ENCODE measurements around the gene NTMT2.

DNA sequence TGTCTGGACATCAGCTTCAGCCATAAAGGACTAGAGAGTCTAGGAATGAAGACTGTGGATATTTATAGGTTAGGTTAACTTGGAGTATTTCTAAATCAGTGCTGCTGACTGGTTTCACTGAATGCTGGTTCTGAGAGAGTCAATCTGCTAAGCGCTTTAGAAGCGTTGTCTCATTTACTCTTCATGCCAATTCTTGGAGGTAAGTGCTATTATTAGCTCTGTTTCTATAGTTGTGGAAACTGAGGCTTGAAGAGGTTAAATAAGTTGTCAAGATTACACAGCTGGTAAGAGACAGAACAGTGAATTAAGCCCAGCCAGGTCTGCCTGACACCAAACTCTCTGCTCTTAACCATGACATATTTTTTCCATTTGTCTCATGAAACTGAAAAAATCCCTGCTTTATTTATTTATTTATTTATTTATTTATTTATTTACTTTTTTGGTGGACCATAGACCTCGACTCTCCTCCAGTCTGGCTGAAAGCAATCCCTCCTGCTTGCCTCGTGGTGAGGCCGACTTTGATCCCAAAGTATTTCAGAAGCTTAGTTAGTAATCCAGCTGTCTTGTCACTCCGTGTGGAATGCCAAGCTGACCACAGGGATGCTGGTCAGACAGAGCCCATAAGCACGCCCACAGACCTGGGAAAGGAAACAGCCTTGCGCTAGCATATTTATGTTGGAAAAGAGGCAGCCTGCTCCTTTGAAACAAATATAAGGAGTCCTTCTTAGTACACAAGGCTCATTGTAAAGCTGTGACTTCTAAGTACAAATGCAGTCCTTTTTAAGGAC, 16.9 kb downstream of the NTMT2 start:
- no peak for TF ChIP-seq EP300 (IDR thresholded peaks at IDR 0.05)
- TF ChIP-seq, protein P1, sequence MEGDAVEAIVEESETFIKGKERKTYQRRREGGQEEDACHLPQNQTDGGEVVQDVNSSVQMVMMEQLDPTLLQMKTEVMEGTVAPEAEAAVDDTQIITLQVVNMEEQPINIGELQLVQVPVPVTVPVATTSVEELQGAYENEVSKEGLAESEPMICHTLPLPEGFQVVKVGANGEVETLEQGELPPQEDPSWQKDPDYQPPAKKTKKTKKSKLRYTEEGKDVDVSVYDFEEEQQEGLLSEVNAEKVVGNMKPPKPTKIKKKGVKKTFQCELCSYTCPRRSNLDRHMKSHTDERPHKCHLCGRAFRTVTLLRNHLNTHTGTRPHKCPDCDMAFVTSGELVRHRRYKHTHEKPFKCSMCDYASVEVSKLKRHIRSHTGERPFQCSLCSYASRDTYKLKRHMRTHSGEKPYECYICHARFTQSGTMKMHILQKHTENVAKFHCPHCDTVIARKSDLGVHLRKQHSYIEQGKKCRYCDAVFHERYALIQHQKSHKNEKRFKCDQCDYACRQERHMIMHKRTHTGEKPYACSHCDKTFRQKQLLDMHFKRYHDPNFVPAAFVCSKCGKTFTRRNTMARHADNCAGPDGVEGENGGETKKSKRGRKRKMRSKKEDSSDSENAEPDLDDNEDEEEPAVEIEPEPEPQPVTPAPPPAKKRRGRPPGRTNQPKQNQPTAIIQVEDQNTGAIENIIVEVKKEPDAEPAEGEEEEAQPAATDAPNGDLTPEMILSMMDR (IDR thresholded peaks at IDR 0.05): no peak
